Activated naive CD4-positive, alpha-beta T cell (primary cell): Measurements from ENCODE around the gene AKAP14.
"Not testable (repeated sequence)": the region's sequence is repeated elsewhere in the genome, so short reads cannot be mapped to it uniquely, and the experiment has no call there.

ENCODE experiments used
- DNase-seq, 4 experiments: peaks; one replicate each; lab custom pipeline; 2025; lab: John Stamatoyannopoulos, UW

The AKAP14 gene

GRCh38 chrX:119895843-119896326, at the start of gene AKAP14:
Gene AKAP14, plus strand, starts transcription at chrX:119895893. Its CDS starts 7,331 bp downstream, at chrX:119903224.
- DNase-seq: no peak

- peak; percentile 73 to 87 (median 78) for DNase-seq
These were observed 43.0 kb upstream of the AKAP14 start, which contains the start of gene UPF3B for GRCh38 chrX:119852382-119853353. Gene UPF3B, minus strand, starts transcription at chrX:119852963. Its CDS starts 35 bp downstream, at chrX:119852928.

GRCh38 chrX:119853444-119853843, 42.2 kb upstream of the AKAP14 start:
- DNase-seq: no peak

- peak in 3 of 4 experiments; percentile 5 to 20 (median 12) for DNase-seq
These were observed 25.0 kb upstream of the AKAP14 start for GRCh38 chrX:119870626-119871131.

- no peak for DNase-seq
These were observed 24.5 kb upstream of the AKAP14 start for GRCh38 chrX:119871245-119871598.

- DNase-seq: peak; percentile 42 to 78 (median 61)
These were observed 23.9 kb upstream of the AKAP14 start, which contains the start of the genes NDUFA1 and RNF113A for GRCh38 chrX:119871599-119872395. Gene NDUFA1, plus strand, starts transcription at chrX:119871832. Its CDS starts 80 bp downstream, at chrX:119871912. Gene RNF113A, minus strand, starts transcription at chrX:119871733. Its CDS starts 120 bp downstream, at chrX:119871613.

- no peak for DNase-seq
These were observed 17.0 kb upstream of the AKAP14 start for GRCh38 chrX:119878740-119879139.

- DNase-seq: no peak
These were observed 15.6 kb upstream of the AKAP14 start for GRCh38 chrX:119880076-119880475.

- no peak for DNase-seq
These were observed 14.9 kb upstream of the AKAP14 start for GRCh38 chrX:119880552-119881437.

GRCh38 chrX:119885554-119886428, 9.9 kb upstream of the AKAP14 start:
- no peak for DNase-seq

- DNase-seq: peak; percentile 0 to 22 (median 4)
These were observed 7.8 kb upstream of the AKAP14 start for GRCh38 chrX:119887721-119888425.

GRCh38 chrX:119890626-119891025, 5.1 kb upstream of the AKAP14 start:
- DNase-seq: not testable (repeated sequence)

- DNase-seq: not testable (repeated sequence)
These were observed 3.6 kb upstream of the AKAP14 start for GRCh38 chrX:119891961-119892692.

GRCh38 chrX:119899125-119899524, 3.4 kb downstream of the AKAP14 start:
- DNase-seq: no peak

- no peak for DNase-seq
These were observed 5.3 kb downstream of the AKAP14 start for GRCh38 chrX:119900976-119901375.

- no peak for DNase-seq
These were observed 20.6 kb downstream of the AKAP14 start for GRCh38 chrX:119916310-119916709.

GRCh38 chrX:119917877-119918276, 22.2 kb downstream of the AKAP14 start:
- DNase-seq: no peak

GRCh38 chrX:119919835-119920585, 24.3 kb downstream of the AKAP14 start:
- no peak for DNase-seq
